Ascending aorta (tissue), 2 donors: Measurements from ENCODE around the gene NHLRC4. TPM values are rescaled to one million over a fixed set of nuclear protein-coding genes. Genes with fewer than 3 reads are reported as not detected.
"Not testable (repeated sequence)": the region's sequence is repeated elsewhere in the genome, so short reads cannot be mapped to it uniquely, and the experiment has no call there.

Source experiments
- DNase-seq, 2 donors: peaks; one replicate each; pipeline ENCODE4 v3.0.0-alpha.2; 2019; ENCODE audit warnings: low spot score in 2 of 2
- H3K27ac ChIP-seq, 2 donors: fragments of 200-600 bp; sonication (generic); one replicate each; pipeline ENCODE4 v1.5.1; 2016 to 2017; ENCODE audit warnings: mild to moderate bottlenecking in 1 of 2
- H3K27me3 ChIP-seq: fragments of 200-600 bp; sonication (generic); one replicate; pipeline ENCODE4 v1.5.1; 2017
- H3K36me3 ChIP-seq, 2 donors: fragments of 200-600 bp; sonication (generic); one replicate each; pipeline ENCODE4 v1.5.1; 2016
- H3K4me1 ChIP-seq, 2 donors: fragments of 200-600 bp; sonication (generic); one replicate each; pipeline ENCODE4 v1.5.1; 2016 to 2017; ENCODE audit warnings: mild to moderate bottlenecking in 1 of 2
- H3K4me3 ChIP-seq, 2 donors: fragments of 200-600 bp; sonication (generic); one replicate each; pipeline ENCODE4 v1.5.1; 2016 to 2017; ENCODE audit warnings: mild to moderate bottlenecking in 1 of 2
- H3K9me3 ChIP-seq, 2 donors: fragments of 200-600 bp; sonication (generic); one replicate each; pipeline ENCODE4 v1.5.1; 2016
- CTCF ChIP-seq, 3 experiments: fragments of 200-600 bp in 2 of 3; fragments of 450-650 bp in 1 of 3; sonication (generic) in 2 of 3; IDR thresholded peaks; one replicate each; pipeline ENCODE4 v1.5.1; 2016 to 2019; ENCODE audit warnings: antibody characterized with exemption in 3 of 3, mild to moderate bottlenecking in 1 of 3, moderate library complexity in 1 of 3
- intact Hi-C: fragments of 100-400 bp; cut with DNase I; formaldehyde crosslinking; loops from one replicate; pipeline ENCODE4 v1.15.1; 2023
- total RNA-seq: library from RNA; depleted of rRNA; stranded (reverse); fragments of >200 nt; gene quantifications from one replicate; pipeline ENCODE4 v1.1.0, GENCODE V29; 2016

NHLRC4 gene
- total RNA-seq, 1 donor from 2014 or later: not detected

GRCh38 chr16:593807-594206 is 27.0 kb downstream of the NHLRC4 start:
- intact Hi-C loops: no loop called here
- no peak overlapping the region for H3K27ac ChIP-seq
- H3K4me1 ChIP-seq: peaks cover 0 to 19% of the 10 kb centered on the region in 2 donors
- no peak for DNase-seq
- H3K36me3 ChIP-seq: peaks cover 5 to 16% of the 10 kb centered on the region in 2 donors
- TF ChIP-seq CTCF (IDR thresholded peaks at IDR 0.05): no peak
- H3K4me3 ChIP-seq: no peak overlapping the region
- no peaks in the 10 kb centered on the region for H3K9me3 ChIP-seq
- H3K27me3 ChIP-seq: no peaks in the 10 kb centered on the region

- no peak for DNase-seq
Observed at GRCh38 chr16:595094-595528, 28.3 kb downstream of the NHLRC4 start.

GRCh38 chr16:595942-596735 is 29.3 kb downstream of the NHLRC4 start:
- no peaks in the 10 kb centered on the region for H3K27me3 ChIP-seq
- intact Hi-C loops: no loop called here
- peaks cover 9 to 20% of the 10 kb centered on the region in 2 donors for H3K36me3 ChIP-seq
- H3K4me3 ChIP-seq: no peak overlapping the region
- no peak overlapping the region for H3K27ac ChIP-seq
- DNase-seq: no peak
- H3K9me3 ChIP-seq: no peaks in the 10 kb centered on the region
- H3K4me1 ChIP-seq: peaks cover 0 to 13% of the 10 kb centered on the region in 2 donors
- TF ChIP-seq CTCF (IDR thresholded peaks at IDR 0.05): no peak

More at GRCh38 chr16:595094-595528, 28.3 kb downstream of the NHLRC4 start:
- Histone ChIP-seq H3K9me3 (no peaks in the 10 kb centered on the region), H3K27me3 (no peaks in the 10 kb centered on the region), H3K36me3 (peaks cover 5 to 18% of the 10 kb centered on the region in 2 donors), H3K4me3 (no peak overlapping the region), H3K27ac (no peak overlapping the region), H3K4me1 (peaks cover 0 to 19% of the 10 kb centered on the region in 2 donors)
- intact Hi-C loops: no loop called here
- no peak for TF ChIP-seq CTCF (IDR thresholded peaks at IDR 0.05)

- Histone ChIP-seq H3K4me1 (peaks cover 0 to 8% of the 10 kb centered on the region in 2 donors), H3K27me3 (no peaks in the 10 kb centered on the region), H3K9me3 (no peaks in the 10 kb centered on the region), H3K27ac (no peak overlapping the region), H3K4me3 (no peak overlapping the region), H3K36me3 (peaks cover 9 to 20% of the 10 kb centered on the region in 2 donors)
- TF ChIP-seq CTCF (IDR thresholded peaks at IDR 0.05): no peak
- intact Hi-C loops: no loop called here
- DNase-seq: no peak
Observed at GRCh38 chr16:596736-597060, 29.9 kb downstream of the NHLRC4 start.

- H3K9me3 ChIP-seq, H3K27me3 ChIP-seq, intact Hi-C loops, H3K4me1 ChIP-seq, H3K4me3 ChIP-seq, H3K27ac ChIP-seq, DNase-seq: not testable (repeated sequence)
- peaks cover 9 to 20% of the 10 kb centered on the region in 2 donors for H3K36me3 ChIP-seq
Observed at GRCh38 chr16:597655-598054, 30.9 kb downstream of the NHLRC4 start.

- no peaks in the 10 kb centered on the region for H3K4me1 ChIP-seq
- DNase-seq: no peak
- intact Hi-C loops: no loop called here
- no peak for TF ChIP-seq CTCF (IDR thresholded peaks at IDR 0.05)
- H3K4me3 ChIP-seq: no peak overlapping the region
- H3K36me3 ChIP-seq: peaks cover 9 to 17% of the 10 kb centered on the region in 2 donors
- no peak overlapping the region for H3K27ac ChIP-seq
- no peaks in the 10 kb centered on the region for H3K27me3 ChIP-seq
- no peaks in the 10 kb centered on the region for H3K9me3 ChIP-seq
Observed at GRCh38 chr16:598823-599739, 32.3 kb downstream of the NHLRC4 start.
